ENCODE results near the gene MS4A6A.
"Not testable (repeated sequence)": the region's sequence is repeated elsewhere in the genome, so short reads cannot be mapped to it uniquely, and the experiment has no call there.

The MS4A6A gene

GRCh38 chr11:60182541-60183330 is at the start of gene MS4A6A:
MS4A6A (minus strand) TSS chr11:60183083; CDS start chr11:60181727, 1,356 bp downstream.
- no peak for DNase-seq

GRCh38 chr11:60230681-60231080 is 47.8 kb upstream of the MS4A6A start:
- DNase-seq, result no peak

GRCh38 chr11:60222141-60222540 is 39.3 kb upstream of the MS4A6A start:
- no peak for DNase-seq

DNA sequence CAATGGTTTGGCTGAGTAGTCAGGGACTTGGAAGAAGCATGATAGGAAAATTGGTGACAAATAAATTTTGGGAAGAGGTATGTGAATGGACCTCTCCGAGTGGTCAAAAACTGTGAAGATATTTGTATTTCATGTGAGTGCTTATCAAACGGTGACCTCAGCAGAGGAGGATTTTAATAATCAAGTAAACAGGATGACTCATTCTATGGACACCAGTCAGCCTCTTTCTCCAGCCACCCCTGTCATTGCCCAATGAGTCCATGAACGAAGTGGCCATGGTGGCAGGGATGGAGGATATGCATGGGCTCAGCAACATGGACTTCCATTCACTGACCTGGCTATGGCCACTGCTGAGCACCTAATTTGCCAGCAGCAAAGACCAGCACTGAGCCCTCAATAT is 38.8 kb upstream of the MS4A6A start:
- no peak for DNase-seq

GRCh38 chr11:60221181-60221580 is 38.3 kb upstream of the MS4A6A start:
- no peak for DNase-seq

DNA sequence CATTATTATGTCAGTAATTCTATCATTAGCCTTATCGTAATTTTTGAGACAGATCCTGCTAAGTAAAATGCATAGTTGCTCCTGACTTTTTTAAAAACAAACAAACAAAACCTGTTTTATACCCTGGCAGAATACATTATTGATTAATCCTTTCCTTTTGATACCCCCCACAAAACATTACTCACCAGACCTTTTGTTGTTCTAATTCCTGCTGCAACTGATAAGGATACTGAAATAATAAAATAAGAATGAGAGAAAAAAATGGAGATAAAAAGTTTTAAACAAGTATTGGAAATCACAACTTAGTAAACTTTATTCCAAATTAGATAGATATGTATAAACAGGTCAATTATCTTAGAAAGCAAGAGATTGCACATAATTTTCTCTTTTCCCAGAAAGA is 31.5 kb upstream of the MS4A6A start:
- no peak for DNase-seq

GRCh38 chr11:60211206-60211605 is 28.3 kb upstream of the MS4A6A start:
- DNase-seq, result no peak

GRCh38 chr11:60209977-60210376 is 27.1 kb upstream of the MS4A6A start:
- no peak for DNase-seq

DNA sequence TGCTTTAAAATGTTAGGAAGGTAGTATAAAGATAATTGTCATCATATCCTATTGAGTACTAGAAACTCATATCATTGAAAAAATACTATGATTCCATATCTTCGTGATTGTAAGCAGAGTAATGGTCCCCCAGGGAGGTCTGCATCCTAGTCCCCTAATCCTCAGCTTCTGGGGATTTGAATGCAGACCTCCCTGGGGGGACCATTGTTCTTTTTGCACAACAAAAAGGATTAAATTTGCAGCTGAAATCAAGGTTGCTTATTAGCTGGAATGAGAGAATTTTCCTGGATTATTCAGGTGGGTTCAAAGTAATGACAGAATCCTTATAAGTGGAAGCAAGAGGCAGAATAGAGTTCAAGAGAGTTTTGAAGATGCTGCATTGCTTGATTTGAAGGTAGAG is 26.1 kb upstream of the MS4A6A start:
- DNase-seq, result no peak

DNA sequence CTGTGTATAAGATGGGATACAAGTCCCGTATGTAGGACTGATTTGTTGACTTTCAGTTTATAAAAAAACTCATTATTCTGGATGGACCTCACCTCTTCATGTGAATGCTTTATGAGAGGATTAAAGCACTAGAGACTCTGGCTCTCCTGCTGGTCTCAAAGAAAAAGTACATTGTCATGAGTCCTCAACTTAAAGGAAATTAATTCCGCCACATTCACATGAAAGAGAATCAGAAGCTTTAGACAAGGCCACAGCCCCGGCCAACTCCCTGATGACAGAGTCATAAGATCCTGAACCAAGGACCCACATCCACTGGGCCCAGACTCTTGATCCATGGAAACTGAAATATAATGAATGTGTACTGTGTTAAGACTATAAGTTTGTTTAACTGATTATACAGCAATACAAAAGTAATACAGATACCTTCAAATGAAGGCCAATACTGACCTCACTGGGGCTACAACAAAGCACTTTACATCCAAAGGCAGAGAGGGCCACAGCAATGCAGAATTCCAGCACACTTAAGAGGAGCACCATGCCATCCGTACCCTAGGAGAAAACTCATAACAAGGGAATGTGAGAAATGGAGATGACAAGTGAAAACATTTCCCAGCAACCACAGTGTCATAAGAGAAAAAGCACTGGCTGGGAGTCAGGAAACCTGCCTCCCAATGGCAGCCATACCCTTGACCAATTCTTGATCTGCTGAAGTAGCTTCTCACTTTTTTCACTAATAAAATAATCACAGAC is 25.4 kb upstream of the MS4A6A start:
- DNase-seq, result no peak

DNA sequence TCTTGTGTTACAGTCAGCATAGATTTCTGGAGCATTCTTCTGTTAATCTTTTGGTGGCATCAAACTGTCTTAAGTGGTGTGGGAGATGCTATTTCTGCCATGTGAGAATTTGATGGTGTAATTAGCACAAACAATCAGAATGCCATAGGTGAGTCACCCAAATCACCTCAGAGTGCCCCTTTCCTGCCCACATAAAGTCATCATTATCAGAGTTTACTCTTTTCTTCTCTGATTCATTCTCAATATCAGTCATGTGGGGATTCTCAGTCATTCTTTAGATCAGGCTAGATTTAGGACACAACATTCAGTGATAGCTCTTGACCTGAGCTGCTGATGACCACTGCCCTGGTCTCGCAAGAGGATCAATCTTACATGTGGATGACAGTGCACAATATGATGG is 23.7 kb upstream of the MS4A6A start:
- no peak for DNase-seq

DNA sequence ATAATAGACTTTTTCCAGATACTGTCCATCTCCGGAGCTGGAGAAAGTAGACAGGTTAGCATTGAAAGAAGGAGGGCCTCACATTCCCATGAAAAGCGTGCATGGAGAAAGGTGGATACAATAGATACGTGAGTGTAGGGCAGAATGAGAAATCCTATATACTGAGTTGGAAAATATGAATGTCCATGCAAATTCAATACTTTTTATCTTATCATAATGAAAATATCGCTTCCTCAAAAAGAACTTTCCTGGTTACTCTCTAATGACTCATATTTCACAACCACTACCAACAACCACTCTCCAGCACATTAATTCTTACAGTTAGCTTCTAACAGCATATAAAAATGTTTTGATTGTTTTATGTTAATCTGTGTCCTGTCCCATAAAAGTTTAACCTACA is 22.0 kb upstream of the MS4A6A start:
- no peak for DNase-seq

DNA sequence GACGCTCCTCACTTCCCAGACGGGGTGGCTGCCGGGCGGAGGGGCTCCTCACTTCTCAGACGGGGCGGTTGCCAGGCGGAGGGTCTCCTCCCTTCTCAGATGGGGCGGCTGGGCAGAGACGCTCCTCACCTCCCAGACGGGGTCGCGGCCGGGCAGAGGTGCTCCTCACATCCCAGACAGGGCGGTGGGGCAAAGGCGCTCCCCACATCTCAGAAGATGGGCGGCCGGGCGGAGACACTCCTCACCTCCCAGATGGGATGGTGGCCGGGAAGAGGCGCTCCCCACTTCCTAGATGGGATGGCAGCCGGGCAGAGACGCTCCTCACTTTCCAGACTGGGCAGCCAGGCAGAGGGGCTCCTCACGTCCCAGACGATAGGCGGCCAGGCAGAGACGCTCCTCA is 18.5 kb upstream of the MS4A6A start:
- not testable (repeated sequence) for DNase-seq

DNA sequence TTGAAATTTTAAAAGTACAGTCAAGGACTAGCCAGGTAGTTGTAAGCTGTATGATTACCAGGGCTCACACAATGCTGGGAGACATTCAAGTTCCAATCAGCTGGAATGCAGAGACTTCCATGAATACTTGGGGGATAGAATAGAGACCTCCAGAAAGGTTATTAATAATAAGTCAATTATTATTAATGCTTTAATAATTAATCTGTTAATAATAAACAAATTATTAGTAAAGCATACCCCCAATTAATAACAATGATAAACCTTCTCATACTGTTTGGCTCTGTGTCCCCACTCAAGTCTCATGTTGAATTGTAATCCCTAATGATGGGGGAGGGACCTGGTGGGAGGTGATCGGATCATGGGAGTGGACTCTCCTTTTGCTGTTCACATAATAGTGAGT is 14.6 kb upstream of the MS4A6A start:
- no peak for DNase-seq

GRCh38 chr11:60195923-60196368 is 13.1 kb upstream of the MS4A6A start:
- no peak for DNase-seq

DNA sequence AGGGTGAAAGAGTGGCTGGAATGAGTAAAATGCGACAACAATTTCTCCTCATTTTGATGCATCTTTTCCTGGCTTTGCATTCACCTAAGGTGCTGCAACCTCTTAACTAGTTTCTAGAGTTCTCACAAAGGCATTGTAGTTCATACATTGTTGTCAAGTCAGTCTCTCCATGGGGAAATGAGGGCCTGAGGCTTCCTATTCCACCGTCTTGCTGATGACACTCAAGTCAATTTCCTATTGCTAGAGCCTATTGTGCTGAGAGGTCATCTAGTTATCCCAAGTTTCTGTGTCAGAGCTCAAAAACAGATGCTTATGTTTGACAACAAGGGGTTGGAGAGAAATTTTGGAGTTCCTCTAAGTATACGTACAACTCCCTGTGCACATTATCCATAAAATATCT is 11.6 kb upstream of the MS4A6A start:
- DNase-seq, result no peak

- peak; percentile 72 for DNase-seq
These were observed 11.0 kb upstream of the MS4A6A start for GRCh38 chr11:60193687-60194433.

DNA sequence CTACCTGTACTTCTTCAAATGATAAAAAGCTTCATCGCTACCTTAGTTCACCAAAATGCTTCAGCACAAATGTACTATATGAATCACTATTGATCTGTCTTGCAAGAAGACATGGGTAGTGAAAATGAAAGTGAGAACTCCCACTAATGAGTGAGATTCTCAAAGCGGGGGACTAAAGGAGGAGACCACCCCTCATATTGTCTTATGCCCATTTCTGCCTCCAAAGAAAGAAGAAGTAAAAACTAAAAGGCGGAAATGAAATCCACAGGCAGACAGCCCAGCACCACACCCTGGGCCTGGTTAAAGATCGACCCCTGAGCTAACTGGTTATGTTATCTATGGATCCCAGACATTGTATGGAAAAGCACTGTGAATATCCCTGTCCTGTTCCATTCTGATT is 9.7 kb upstream of the MS4A6A start:
- not testable (repeated sequence) for DNase-seq

DNA sequence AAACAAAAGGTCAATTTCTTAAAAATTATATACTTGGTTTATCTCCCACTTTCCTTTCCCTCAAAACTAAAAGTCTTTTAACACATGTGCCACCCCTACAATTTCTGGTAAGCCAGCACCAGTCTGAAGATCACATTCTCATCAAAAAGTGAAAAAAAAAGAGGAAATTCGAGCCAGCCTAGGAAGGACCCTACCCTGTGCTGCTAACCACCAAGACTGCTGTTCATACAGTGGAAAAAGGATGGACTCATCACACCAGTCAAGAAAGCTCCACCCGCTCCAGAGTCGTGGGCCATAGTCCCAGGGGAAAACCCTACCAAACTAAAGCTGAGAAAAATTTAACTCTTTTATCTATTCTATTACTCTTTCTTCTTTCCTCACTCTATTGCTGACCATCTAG is 5.6 kb upstream of the MS4A6A start:
- not testable (repeated sequence) for DNase-seq

- not testable (repeated sequence) for DNase-seq
These were observed 3.2 kb upstream of the MS4A6A start for GRCh38 chr11:60186128-60186527.

GRCh38 chr11:60185512-60185827 is 2.6 kb upstream of the MS4A6A start:
- not testable (repeated sequence) for DNase-seq

DNA sequence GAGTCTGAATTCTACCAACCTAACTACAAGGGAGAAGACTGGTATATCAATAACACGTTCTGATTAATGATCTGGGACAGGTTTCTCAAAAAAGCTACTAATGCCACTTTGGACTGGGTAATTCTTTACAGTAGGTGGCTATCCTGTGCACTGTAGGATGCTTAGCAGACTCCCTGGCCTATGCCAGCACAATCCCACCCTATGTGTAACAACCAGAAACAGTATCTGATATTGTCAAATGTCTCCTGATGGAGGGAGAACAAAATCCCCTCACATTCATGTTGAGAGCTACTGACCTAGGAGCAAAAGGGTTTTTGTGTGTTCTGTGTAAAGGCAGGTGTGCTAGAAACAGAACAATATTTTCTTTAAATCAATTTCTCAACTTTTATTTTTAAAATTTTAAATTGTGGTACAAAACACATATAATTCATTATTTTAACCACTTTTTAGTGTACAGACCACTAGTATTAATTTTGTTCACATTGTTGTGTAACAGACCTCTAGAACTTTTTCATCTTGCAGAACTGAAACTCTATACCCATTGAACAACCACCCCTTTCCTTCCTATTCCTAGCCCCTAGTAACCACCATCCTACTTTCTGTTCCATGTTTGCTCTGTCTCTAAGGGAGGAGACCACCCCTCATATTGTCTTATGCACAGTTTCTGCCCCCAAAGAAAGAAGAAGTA is 2.1 kb upstream of the MS4A6A start:
- DNase-seq, result no peak

DNA sequence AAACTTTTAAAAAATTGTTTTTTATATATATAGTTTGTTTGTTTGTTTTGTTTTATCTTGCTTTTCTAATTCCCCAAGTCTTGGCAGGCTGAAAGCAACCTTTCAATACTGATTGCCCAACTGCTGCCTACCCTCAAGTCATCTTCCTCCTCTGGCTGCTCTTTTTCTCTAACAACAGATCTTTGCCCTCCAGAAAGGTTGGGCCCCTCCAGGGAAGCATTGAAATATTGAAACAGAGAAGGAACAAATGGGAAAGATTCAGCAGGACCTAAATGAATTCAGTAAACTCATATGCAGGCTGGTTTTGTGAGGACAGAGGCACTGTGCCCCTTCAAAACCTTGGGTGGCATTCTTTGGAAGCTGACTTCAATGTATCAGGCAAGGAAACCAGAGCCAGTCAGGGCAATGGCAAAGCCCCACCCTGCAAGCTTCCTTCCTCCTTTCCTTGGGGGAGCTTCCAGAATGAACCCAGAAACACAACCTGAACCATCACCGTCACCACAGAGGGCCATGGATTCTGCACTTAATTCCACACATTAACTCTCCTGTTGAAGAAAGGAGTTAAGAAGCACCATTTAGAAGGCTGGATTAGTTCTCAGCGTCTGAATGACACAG is 815 bp upstream of the MS4A6A start:
- DNase-seq, result no peak
